ENCODE data around the gene FBRSL1.

Gene FBRSL1

DNA sequence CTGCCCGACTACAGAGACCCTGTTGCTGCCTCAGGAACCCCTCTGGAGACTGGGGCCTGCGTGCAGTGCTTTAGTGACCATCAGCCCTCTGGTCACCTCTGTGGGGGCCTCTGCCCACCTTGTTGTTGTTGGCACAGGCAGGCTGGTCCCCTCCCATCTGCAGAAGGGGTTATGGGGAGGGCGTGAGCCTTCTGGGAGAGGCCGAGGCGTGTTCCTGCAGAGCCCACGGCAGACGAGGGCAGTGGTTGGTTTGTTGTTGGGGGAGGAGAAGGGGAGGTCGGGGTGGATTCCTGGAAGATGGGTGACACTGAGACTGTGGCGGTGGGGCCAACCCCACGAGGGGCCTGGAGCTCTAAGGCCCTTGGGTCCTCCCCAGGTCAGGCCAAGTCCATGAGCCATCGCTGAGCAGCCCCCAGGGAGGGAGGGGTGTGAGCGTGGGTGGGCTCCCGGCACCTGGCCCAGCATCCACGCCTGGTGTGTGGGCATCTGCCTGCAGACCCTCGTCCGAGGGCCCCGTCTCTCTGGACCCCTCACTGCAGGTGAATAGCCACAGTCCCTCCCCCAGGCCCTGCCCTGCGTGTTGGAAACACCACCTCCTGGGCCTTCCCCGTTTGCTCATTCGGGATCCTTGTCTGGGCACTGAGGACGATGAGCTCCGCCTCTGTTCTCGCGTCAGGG is 23.6 kb downstream of the FBRSL1 start:
- no peak for DNase-seq

DNA sequence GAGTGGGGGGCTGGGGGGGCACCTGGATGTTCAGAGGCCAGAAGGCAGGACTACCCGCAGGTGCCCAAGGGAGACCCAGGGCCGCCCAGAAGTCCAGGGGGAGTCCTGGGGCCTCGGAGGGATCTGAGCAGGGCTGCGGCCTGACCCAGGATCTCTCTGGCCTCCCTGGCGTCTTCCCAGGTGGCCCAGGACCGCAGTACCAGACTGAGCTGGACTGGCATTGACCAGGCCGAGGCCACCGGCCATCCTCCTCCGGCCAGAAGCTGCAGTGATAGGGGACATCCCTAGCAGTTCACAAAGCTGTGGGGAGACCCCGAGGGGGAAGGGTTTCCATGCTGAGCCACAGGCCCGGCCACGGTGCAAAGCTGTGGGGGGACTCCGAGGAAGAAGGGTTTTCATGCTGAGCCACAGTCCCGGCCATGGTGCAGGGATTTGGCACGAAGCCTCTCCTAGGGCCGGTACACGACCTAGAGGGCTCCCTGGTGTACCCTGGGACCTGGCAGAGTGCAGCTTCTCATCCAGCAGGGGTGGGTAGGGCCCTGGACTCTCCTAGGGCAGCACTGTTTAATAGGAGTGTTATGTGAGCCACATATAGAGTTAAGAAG is 24.4 kb downstream of the FBRSL1 start:
- DNase-seq, result no peak

DNA sequence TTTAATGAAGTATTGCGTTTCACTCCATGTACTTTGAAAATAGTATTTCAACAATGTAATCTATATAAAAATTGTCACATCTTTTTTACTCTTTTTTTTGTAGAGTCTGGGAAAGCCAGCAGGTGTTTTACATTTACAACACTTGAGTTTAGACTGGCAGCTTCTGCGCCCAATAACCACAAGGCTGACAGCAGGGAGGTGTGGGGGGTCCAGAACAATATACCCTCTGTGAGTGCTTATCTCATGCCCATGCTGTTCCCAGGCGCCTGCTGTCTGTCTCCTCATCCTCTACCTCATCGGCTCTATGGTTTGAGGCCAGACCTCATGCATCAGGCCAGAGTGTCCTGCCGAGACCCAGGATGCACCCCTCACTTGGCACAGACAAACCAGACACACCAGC is 24.9 kb downstream of the FBRSL1 start:
- no peak for DNase-seq

DNA sequence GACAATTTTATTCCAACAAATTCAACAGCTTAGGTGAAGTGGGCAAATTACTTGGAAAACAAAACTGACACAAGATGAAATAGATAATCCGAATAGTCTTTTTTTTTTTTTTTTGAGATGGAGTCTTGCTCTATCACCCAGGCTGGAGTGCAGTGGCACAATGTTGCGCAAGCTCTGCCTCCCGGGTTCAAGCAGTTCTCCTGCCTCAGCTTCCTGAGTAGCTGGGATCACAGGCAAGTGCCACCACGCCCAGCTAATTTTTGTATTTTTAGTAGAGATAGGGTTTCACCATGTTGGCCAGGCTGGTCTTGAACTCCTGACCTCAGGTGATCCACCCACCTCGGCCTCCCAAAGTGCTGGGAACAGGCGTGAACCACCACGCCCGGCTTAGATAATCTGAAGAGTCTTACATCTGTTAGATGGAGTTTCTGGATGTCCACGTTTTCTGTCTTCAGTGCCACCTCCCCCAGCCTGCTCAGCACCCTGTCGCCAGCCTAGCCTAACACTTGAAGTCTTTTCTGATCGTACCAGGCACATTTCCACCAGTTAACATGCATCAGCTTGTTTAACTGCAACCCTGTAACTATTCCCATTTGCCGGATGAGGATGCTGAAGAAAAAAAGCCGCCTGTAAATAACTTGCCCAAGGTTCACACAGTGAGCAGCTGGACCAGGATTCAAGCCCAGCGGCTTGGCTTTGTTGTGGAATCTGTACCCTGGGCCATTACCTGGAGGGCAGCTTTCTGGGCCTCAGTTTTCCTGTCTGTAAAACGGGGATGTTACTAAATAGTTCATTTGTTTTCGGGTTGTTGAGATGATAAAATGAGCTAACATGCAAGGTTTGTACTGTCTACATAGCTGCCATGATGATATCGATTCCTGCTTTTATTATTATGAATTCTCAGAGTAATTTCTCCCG is 26.4 kb downstream of the FBRSL1 start:
- DNase-seq, result no peak

DNA sequence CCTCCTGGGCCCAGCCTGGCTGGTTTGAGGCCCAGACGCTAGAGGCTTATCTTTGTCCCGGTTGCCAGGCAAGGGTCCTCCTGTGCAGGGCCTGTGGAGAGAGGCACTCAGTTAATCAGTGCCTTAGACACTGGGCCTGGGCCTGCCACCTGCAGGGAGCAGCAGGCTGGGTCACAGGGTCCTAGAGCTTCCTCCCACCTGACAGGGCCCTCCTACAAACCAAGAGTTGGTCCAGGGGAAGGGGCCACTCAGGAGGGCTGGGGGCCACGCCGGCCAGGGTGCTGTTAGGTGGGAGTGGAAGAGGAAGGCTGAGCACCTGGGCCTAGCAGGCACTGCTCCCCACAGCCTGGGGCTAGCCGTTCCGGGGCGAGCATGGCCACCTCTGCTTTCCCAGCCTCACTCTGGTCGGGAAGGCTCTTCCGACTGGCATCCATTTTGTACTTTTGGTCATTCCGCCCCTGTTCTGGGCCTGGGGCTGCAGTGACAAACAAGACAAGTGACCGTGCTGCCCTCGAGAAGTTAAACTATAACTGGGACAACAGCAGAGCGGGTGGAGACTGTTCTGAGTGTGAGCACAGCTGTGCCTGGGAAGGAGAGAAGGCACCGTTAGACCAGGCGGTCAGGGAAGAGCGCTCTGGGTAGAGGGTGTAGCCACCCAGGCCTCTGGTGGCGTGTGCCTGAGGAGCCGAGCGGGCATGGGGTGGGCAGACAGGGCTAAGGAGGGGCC is 27.2 kb downstream of the FBRSL1 start:
- no peak for DNase-seq

DNA sequence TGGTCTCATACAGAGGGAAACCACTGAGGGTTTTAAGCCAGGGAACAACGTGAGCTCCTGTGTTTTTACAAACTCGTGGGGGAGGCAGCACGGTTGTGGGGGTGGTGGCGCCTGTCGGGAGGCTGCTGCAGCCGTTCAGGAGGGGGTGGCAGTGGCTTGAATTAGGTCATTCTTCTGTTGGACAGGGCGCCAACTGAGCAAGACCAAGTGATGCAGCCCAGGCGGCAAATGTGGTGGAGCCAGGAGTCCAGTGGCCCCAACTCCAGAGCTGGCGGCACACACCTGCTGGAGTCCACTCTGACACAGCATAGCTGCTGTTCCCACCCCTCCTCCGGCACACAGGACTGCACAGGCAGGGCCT is 27.8 kb downstream of the FBRSL1 start:
- no peak for DNase-seq

DNA sequence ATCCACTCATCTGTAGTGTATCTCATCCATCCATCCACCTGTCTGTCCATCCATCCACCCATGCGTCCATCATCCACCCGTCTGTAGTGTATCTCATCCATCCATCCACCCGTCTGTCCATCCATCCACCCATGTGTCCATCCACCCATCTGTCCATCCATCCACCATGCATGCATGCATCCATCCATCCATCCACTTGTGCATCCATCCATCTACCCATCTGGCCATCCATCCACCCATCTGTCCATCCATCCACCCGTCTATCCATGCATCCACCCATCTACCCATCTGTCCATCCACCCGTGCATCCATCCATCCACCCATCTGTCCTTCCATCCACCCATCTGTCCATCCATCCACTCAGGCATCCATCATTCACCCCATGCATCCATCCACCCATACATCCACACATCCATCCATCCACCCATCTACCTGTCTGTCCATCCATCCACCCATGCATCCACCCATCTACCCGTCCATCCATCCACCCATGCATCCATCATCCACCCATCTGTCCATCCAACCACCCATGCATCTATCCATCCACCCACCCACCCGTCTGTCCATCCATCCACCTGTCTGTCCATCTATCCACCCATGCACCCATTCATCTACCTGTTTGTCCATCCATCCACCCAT is 28.5 kb downstream of the FBRSL1 start:
- DNase-seq, result no peak

DNA sequence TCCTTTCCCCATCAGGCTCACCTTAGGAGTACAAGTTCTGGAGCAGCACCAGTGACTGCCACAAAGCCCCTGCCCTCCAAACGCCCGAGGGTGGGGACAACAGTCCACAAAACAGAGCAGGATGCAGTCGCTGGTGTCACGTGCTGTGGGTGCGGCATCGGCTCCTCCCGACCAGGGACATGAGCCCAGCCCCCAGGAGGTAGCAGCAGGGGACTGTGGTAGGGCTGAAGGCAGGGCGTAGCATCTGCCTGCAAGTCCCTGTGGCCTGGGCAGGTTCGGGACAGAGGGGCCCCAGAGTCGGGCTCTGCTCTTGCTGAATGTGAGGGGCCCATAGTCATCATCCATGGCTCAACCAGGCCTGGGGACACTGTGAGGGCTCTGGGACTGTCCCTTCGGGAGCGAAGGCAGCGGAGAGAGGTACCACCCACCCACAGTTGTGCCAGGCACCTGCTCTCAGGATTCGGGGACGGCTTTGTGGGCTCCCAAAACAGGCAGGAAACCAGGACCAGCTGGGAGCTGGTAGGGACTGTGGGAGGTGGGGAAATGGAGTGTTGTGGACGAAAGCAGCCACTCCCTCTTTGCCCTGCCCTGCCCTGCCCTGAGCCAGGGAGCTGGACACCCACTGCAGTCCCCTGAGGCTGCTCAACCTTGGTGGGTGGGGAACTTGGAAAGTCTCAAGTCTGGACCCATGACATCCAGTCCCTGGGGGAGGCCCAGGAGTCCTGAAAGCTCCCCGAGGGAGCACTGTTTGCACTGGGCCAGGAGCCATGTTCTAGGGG is 30.7 kb downstream of the FBRSL1 start:
- no peak for DNase-seq

DNA sequence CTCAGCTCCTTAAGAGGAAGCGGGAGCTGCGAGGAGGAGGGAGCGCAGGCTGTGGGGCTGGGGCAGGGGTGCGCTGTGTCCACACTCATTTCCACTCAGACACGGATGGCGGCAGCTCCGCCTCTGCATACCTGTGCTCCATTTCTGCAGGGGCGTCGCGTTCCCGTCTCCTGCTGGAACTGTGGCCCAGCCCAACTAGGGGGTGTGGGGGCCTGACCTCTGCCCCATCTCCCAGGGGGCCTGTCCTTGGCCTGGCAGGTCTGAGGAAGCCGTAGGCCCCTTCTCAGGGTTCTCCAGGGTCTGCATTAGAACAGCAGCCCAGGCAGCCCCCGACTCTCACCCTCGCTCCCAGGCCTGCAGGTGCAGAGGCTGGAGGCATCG is 31.2 kb downstream of the FBRSL1 start:
- DNase-seq, result no peak

DNA sequence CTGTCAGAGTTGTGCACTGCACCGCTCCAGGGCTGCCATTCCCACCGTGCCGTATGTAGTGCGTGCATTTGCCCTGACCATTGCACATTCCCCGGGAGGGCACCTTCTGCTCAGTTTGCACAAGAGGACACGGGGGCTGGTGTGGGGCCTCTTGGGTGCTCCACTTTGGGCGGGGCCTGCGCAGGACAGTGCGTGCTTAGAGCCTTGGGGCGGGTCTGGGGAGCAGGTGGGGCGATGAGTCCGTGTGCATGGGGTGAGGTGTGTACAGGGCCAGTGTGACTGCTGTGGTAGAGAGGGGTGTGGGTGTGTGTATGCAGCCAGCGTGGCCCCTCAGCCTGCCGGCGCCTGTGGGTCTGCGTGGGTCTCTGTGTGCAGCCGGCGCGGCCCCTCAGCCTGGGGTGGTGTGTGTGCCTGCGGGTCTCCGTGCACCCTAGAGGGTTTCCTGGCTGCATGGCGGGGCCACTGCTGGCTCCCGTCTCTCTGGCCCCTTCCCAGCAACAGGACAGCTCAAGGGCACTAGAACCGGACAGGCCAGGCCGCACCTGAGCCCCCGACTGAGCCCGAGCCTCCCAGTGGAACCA is 31.9 kb downstream of the FBRSL1 start:
- DNase-seq, result no peak

DNA sequence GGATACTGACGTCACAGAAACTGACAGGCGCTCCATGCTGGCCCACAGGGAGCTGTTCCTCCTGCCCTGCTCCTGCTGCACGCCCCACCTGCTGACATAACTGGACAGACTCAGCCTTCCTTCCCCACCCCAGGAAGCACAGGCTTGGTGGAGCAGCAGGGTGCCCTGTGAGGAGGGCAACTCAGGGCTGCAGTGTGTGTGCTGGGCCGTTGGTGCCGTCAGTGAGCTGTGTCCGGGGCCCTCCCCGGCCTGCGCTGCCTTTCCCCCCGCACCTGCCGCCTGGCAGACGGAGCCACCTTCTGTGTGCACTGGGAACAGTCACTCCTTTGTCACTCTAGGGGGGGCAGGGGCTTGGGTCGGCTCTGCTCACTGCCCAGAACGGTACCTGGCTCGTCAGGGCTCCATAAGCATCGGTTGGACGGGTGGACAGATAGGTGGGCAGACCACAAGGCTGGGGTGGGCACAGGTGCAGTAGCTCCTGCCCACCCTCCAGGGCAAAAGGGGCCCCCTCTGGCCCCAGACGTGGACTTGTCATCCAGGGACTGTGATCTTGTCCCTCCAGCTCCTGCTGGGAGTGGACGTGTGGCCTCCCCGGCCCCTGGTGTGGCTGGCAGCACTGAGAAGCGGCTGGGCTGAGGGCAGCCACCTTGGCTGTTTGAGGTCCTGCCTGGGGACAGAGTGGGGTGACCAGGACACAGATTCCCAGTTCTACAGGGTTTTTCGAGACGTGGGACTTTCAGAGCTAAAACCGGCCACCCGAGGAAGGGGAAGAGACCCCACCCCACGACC is 32.8 kb downstream of the FBRSL1 start:
- no peak for DNase-seq

DNA sequence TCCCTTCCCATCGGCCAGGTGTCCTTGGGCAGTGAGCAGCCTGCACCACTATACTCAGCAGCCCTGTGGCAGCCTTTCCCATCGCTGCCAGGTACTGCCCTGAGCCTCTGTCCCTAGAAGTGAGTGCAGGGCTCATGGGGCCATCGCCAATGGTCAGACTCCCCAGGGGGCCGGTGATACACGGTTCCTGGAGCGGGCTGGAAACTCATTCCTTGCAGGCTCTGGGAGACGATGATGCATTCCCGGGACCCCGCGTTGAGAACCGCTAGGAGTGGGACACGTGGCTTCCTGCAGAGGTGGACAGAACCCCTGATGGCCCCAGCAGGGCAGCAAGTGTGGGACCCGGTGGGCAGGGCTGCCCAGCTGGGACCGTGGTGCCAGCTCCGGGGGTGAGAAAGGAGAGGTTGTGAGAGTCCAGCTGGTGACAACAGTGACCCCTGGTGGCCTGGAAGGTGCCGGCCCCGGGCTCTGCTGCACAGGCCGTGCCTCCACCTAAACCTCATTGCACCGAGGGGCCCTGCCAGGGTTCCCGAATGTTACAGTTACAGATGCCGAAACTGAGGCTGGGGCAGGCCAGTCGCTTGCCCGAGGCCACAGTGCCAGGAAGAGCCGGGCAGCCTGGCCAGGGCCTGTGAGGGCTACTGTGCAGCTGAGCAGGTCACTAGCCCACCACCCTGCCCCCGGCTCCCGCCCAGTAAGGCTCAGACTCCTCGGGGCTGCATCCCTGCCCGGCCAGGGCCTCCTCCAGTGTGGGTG is 33.8 kb downstream of the FBRSL1 start:
- peak; percentile 32 for DNase-seq

DNA sequence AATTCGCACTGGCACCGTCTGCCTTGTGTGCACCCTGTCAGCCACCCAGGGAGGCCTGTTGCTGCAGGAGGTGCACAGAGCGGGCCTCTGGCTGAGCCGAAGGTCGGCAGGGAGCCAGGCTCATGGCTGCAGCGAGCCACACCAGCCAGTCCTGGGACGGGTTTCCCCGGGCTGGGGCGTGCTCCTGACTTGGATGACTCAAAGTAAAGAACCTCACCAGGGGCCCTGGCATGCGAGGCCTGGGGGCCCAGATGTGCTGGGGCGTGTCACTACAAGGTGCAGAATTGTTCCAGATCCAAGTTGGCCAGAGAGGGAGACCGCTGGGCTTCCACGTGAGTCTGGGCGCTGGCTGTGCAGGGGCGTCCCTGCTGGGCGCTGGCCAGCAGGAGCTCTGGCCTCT is 34.5 kb downstream of the FBRSL1 start:
- peak; percentile 14 for DNase-seq

DNA sequence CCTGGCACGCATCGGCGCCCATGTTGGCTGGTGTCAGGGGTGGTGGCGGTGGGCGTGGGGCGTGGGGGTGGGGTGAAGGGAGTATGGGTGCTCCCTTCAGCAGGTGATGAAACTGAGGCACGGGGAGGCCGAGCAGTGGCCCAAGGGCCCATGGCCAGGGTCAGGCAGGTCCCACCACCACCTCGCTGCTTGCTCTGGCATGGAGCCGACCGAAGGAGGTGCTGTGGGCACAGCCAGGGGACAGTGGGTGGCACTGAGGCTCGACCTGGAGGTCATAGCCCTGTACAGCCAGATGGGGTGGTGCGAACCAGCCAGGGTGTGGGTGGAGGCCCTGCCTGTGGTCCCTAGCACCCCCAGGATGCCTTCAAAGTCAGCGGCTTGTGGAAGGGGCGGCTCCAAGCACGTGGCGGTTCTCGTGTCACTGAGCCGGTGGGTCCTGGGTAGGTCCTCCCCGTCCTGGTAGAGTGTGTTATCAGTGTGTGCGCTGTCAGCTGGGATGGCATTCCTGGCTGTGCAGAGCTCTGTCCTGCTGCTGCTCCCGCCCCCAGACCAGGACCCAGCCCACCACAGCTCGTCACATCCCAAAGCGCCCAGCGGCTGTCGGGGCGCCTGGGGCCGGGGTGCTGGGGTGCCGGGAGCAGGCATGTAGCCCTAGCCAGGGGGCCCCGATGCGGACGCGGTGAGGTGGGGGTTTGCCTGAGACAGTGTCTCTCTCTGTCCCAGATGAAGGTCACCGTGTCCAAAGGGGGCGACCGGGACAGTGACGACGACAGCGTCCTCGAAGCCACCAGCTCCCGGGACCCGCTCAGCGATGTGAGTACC is 35.3 kb downstream of the FBRSL1 start:
- no peak for DNase-seq

DNA sequence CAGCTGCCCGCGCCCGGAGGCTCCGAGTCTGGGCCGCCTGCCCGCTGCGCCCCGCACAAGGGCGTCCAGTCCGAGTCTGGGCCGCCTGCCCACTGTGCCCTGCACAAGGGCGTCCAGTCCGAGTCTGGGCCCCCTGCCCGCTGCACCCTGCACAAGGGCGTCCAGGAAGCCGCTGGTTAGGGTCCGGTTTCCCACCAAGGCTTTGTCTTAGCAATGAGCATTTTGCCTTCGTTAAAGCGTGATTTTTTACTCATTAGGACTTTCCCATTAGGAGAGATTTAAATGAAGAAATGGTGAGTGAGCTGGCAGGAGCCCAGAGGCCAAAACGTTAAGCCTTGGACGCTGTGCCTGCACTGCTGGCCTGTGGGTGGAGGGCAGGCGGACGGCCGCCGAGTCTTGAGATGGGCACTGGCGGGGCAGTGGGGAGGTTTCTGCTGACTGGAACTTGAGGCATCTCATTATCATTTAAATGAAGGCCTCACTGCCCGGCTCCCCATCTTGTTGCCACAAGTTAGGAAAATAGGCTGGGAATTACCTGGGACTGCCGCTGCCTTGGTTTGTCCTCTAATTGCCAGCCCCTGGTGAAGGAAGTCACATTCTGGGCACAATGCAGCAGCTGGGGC is 36.0 kb downstream of the FBRSL1 start:
- no peak for DNase-seq

DNA sequence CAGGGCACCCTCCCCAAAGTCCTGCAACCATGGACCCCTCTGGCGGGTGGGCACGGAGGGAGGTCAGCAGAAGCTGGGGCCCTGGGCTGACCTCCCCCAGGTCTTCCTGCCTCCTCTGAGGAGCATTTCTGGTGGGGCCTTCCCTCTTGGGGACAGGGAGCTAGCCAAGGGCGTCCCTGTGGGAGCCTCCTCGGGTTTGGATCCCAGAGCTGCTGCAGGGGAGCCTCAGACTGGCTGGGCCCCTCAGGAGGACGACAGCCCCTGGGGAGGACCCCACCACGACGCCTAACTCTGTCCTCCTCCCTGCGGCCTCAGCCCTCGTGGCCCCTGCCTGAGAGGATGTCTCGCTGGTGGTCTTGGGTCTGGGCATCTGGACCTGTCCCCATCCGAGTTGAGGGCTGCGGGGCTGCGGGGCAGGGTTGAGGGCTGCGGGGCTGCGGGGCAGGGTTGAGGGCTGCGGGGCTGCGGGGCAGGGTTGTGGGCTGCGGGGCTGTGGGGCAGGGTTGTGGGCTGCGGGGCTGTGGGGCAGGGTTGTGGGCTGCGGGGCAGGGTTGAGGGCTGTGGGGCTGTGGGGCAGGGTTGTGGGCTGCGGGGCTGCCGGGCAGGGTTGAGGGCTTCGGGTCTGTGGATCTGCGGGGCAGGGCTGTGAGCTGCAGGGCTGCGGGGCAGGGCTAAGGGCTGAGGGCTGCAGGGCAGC is 37.4 kb downstream of the FBRSL1 start:
- DNase-seq, result no peak

DNA sequence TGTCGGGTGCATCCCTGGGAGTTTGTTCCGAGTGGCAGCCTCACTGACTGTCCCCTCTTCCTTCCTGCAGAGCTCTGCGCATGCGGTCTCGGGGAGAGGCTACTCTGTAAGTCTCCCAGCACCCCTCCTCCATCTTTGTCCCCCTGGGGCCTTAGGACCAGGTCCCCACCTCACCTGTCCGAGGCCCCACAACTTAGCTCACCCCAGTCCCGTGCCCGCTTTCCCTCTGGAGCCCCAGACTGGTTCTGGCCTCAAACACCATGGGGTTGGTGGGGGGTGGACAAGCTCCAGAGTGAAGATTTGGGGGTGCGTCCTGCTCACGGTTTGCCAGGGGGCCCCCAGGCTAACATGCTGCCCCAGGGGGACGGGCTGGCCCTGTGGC is 37.9 kb downstream of the FBRSL1 start:
- DNase-seq, result no peak

DNA sequence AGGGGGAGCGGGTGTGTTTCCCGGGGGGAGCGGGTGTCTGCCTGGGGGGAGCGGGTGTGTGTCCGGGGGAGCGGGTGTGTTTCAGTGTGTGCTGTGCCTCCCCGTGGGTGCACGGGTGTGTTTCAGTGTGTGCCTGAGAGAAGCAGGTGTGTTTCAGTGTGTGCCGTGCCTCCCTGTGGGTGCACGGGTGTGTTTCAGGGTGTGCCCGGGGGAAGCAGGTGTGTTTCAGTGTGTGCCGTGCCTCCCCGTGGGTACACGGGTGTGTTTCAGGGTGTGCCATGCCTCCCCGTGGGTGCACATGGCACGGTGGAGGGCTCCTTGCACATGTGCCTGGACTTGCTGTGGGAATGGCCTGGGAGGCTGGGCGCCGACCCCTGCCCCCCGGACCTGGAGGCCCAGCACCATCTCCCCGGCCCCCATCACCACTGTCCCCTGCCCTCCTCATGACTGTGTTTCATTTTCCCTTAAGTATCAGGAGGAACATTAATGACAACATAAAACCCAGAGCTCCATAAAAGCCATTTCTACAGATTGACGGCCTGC is 38.7 kb downstream of the FBRSL1 start:
- no peak for DNase-seq

Data from fibroblast of skin of right biceps (primary cell).